SK-MEL-5 (cell line): Measurements from ENCODE around the gene SIRT2. TPM values are rescaled to one million over a fixed set of nuclear protein-coding genes. Genes with fewer than 3 reads are reported as not detected.
A peak's percentile ranks its signal among the peaks of the same experiment; 100 is the strongest.
"Not testable (repeated sequence)": the region's sequence is repeated elsewhere in the genome, so short reads cannot be mapped to it uniquely, and the experiment has no call there.

ENCODE experiments used
- DNase-seq: peaks from one replicate; pipeline ENCODE4 v3.0.0-alpha.2; 2016; ENCODE audit warnings: low read depth, low spot score
- in situ Hi-C: cut with HindIII; loops from 2 replicates; pipeline ENCODE4 v1.10.0; 2016; ENCODE audit warnings: low sequenced_read_pairs, high pct_unique_total_duplicates, low pct_unique_long_range_greater_than_20kb
- total RNA-seq: library from RNA; depleted of rRNA; stranded (reverse); fragments of >200 nt; shearing (Covaris generic); gene quantifications from 2 replicates; pipeline ENCODE4 v1.2.3, GENCODE V29; 2014

The SIRT2 gene
- total RNA-seq, 1 experiment from 2014 or later, result 39.5 TPM

GRCh38 chr19:38904581-38905539 is 5.4 kb upstream of the SIRT2 start:
- in situ Hi-C loops, result no loop called here
- DNase-seq, result no peak

GRCh38 chr19:38901683-38902082 is 2.3 kb upstream of the SIRT2 start:
- no peak for DNase-seq
- in situ Hi-C loops, result no loop called here

GRCh38 chr19:38900743-38901190 is 1.3 kb upstream of the SIRT2 start:
- no peak for DNase-seq
- in situ Hi-C loops, result no loop called here

- in situ Hi-C loops, result no loop called here
- DNase-seq, result no peak
Observed at GRCh38 chr19:38900202-38900629, 798 bp upstream of the SIRT2 start.

DNA sequence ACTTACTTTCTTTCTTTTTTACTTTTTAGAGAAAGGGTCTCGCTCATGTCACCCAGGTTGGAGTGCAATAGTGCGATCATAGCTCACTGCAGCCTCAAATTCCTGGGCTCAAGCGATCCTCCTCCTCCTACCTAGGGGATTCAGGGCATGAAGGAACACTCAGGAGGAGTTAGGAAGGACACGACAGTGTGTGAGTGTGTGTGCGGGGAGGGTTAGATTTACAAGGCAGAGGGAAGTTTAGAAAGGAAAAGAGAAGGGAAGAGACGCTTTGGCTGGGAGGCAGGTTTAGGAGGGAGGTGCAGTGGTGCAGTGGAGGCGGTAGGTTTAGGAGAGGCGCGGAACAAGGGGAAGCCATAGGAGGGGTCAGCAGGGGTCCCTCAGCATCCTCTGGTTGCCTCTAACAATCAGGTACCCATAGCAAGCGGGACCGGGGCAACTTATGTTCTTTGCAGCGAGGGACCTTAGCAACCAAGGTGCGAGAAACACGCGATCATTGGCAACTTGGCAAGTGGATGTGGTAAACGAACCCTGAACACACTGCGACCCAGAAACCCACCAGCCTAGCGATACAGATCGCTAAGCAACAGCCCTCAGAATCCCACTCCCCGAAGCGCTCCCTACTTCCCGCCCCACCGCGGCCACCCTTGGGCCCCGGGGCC is 501 bp downstream of the SIRT2 start:
- DNase-seq, result no peak
- in situ Hi-C loops, result no loop called here

DNA sequence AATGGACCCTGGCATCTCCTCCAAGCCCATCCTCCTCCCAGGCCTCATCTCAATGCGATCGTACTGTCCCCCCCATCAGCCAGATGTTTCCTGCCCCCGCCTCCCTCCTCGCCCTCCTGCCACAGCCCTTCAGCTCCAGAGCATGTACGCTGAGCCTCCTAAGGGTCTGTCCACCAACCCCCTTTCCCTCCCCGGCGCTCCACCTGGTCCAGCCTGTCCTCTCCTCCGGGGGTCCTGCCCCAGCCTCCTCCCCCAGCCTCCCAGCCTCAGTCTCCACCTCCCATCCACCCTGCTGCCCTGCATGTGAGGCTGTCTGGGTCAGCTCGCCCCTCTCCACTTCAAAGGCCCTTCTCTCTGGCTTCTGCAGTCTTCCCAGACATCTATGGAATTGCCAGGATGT is 4.5 kb downstream of the SIRT2 start:
- in situ Hi-C loops, result no loop called here
- no peak for DNase-seq

DNA sequence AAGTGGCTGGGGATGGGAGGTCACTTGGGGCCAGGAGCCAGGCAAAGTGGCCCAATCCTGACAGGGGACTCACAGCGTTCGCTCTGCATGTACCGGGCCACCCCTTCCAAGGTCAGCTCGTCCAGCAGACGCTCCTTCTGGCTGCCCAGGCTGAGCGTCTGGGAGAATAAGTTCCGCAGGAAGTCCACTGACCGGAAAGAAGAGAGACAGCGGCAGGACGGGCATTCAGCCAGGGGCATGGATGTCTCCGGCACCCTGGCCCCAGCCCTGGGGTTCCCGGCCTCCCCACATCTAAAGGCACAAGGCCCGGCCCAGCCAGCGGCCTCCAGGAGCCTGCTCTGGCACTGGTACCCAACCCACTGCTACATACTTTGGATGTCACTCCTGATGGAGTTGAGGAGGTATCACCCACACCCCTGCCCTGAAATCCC is 6.1 kb downstream of the SIRT2 start:
- in situ Hi-C loops, result no loop called here

DNA sequence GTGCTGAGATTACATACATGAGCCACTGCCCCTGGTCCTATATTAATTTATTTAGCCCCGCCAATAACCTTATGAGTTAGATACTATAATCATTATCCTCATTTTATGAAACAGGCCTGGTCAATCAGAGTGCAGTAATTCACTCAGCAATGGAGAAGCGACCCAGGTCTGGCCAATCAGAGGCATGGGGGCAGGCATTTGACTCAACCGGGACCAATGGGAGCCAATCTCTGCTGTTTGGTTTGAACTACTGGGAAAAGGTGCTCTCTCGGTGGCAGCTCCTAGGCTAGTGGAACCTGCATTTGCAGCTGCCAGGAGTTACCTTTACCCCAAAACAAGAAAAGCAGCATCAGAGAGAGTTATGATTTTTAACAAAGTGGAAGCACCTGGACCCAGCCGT is 6.6 kb downstream of the SIRT2 start:
- DNase-seq, result no peak
- in situ Hi-C loops, result no loop called here

More for the DNA sequence above, 6.1 kb downstream of the SIRT2 start:
- no peak for DNase-seq

- in situ Hi-C loops, result no loop called here
- peak; percentile 32 for DNase-seq
Observed at GRCh38 chr19:38891771-38892170, 7.6 kb downstream of the SIRT2 start.

- no peak for DNase-seq
- in situ Hi-C loops, result no loop called here
Observed at GRCh38 chr19:38890686-38891085, 8.7 kb downstream of the SIRT2 start.

GRCh38 chr19:38889803-38890202 is 9.6 kb downstream of the SIRT2 start:
- in situ Hi-C loops, result no loop called here

GRCh38 chr19:38888876-38889275 is 10.5 kb downstream of the SIRT2 start:
- in situ Hi-C loops, result no loop called here
- DNase-seq, result no peak

More at GRCh38 chr19:38889803-38890202, 9.6 kb downstream of the SIRT2 start:
- no peak for DNase-seq

- DNase-seq, in situ Hi-C loops: not testable (repeated sequence)
Observed at GRCh38 chr19:38884691-38885090, 14.7 kb downstream of the SIRT2 start.

GRCh38 chr19:38883286-38883685 is 16.1 kb downstream of the SIRT2 start:
- no peak for DNase-seq
- in situ Hi-C loops, result no loop called here

- no peak for DNase-seq
- in situ Hi-C loops, result no loop called here
Observed at GRCh38 chr19:38880882-38881609, 18.4 kb downstream of the SIRT2 start.

DNA sequence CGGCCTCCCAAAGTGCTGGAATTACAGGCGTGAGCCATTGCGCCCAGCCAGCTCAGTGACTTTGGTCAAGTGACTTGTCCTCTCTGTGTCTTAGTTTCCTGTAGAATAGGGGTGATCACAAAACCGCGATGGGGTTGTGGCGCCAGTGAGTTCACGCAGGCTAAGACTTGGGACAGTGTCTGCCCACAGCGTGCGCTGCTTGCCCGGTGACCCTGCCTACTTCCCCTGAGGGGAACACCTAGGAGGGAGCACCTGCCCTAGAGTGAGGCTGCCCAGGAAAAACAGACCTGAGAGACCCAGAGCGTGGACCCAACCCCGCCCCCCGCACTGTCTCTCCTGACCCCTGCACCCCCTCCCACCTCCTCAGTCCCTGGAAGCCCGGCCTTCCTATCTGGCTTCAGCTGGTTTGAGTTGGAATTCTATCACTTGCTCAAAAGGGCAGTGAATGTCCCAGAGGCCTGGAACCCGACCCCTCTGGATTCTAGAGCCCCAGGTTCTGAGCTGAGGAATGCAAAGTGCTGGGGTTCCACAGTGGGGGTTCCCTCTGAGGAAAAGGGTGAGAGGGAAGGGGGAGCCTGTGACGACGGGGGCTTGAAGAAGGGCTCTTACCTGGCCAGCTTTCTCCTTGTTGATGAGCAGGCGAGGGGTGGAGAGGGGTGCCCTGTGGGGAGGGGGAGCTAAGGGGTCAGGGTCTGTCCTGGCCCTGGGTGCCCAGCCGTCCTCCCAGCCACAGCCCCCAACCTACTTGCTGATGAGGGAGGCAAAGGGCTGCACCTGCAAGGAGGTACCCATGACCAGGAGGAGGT is 19.1 kb downstream of the SIRT2 start:
- in situ Hi-C loops, result no loop called here
- DNase-seq, result no peak

GRCh38 chr19:38879400-38879751 is 20.0 kb downstream of the SIRT2 start:
- DNase-seq, result no peak
- in situ Hi-C loops, result no loop called here
